HCT116 (cell line): ENCODE data around the gene GPRIN1. TPM values are rescaled to one million over a fixed set of nuclear protein-coding genes. Genes with fewer than 3 reads are reported as not detected.

ENCODE experiments used
- ATAC-seq: fragments of 200-7000 bp; cut with Tn5 transposase; 2 replicates; pipeline ENCODE4 v1.9.1; 2020; ENCODE audit warnings: mild to moderate bottlenecking, moderate library complexity
- BruUV-seq: library from RNA; stranded (reverse); fragments of 400-500 nt; replicated peaks from 2 replicates; lab custom pipeline; 2021; lab: Mats Ljungman, UMichigan
- CTCF ChIA-PET: fragments of 300-600 bp; sonication (Branson Sonifier 250); formaldehyde crosslinking; loops from one replicate; lab custom pipeline; 2021; ENCODE audit warnings: antibody characterized with exemption; lab: Charles Lee
- POLR2A ChIA-PET: fragments of 300-600, 350-600 bp; sonication (Branson Sonifier 250); formaldehyde crosslinking; loops from one replicate; lab custom pipeline; 2021; ENCODE audit warnings: antibody characterized with exemption; lab: Charles Lee
- RAD21 ChIA-PET, 2 experiments: fragments of 300-600 bp; sonication (Branson Sonifier 250); formaldehyde crosslinking; loops; one replicate each; lab custom pipeline; 2023; ENCODE audit warnings: low total read pairs in 2 of 2; ENCODE audit not compliant: uncharacterized antibody in 2 of 2, unreplicated experiment in 2 of 2, low non-redundant PET in 1 of 2; lab: Charles Lee
- DNase-seq: peaks from one replicate; pipeline ENCODE4 v3.0.0-alpha.2; 2010; ENCODE audit warnings: low read depth, low spot score
- H2AFZ ChIP-seq: fragments of 200-600 bp; shearing (Covaris generic), sonication (generic); 2 replicates; pipeline ENCODE4 v1.6.1; 2017; ENCODE audit warnings: low read depth, mixed run types, mixed read lengths, antibody characterized with exemption, low read length; ENCODE audit not compliant: poor library complexity, severe bottlenecking
- H3K27ac ChIP-seq: 2 replicates; pipeline ENCODE4 v1.5.1; 2012; ENCODE audit warnings: low read depth, low read length
- H3K27me3 ChIP-seq: fragments of 200-600 bp; sonication (generic); 2 replicates; pipeline ENCODE4 v1.6.1; 2016; ENCODE audit warnings: mixed run types, low read length, mixed read lengths; ENCODE audit not compliant: insufficient read depth
- H3K36me3 ChIP-seq, 2 experiments: fragments of 200-500 bp in 1 of 2; fragments of 200-600 bp in 1 of 2; sonication (Bioruptor generic) in 1 of 2; sonication (generic) in 1 of 2; 2 replicates each; pipeline versions ENCODE4 v1.5.1 to v1.6.1; 2014 to 2016; ENCODE audit warnings: low read length in 2 of 2, inconsistent platforms in 1 of 2, mixed read lengths in 1 of 2, mixed run types in 1 of 2; ENCODE audit not compliant: insufficient read depth in 2 of 2, control insufficient read depth in 1 of 2
- H3K4me1 ChIP-seq, 2 experiments: fragments of 200-600 bp in 1 of 2; sonication (generic) in 1 of 2; 2 replicates each; pipeline versions ENCODE4 v1.5.1 to v1.6.1; 2012 to 2017; ENCODE audit warnings: low read length in 2 of 2, inconsistent platforms in 1 of 2, mild to moderate bottlenecking in 1 of 2, mixed read lengths in 1 of 2, mixed run types in 1 of 2, moderate library complexity in 1 of 2; ENCODE audit not compliant: insufficient read depth in 2 of 2, control insufficient read depth in 1 of 2
- H3K4me2 ChIP-seq: fragments of 200-600 bp; sonication (generic); 2 replicates; pipeline ENCODE4 v1.6.1; 2017; ENCODE audit warnings: mixed run types, low read length, mixed read lengths
- H3K4me3 ChIP-seq, 2 experiments: fragments of 200-600 bp in 1 of 2; sonication (generic) in 1 of 2; replicated peaks in 1 of 2; 2 replicates each; pipeline ENCODE4 v1.5.1; 2011 to 2016; ENCODE audit warnings: low read length in 2 of 2, control low read depth in 1 of 2, low read depth in 1 of 2, mild to moderate bottlenecking in 1 of 2, mixed read lengths in 1 of 2, mixed run types in 1 of 2
- H3K79me2 ChIP-seq: fragments of 200-600 bp; sonication (generic); 2 replicates; pipeline ENCODE4 v1.6.1; 2017; ENCODE audit warnings: mild to moderate bottlenecking, mixed run types, low read length, moderate library complexity, mixed read lengths; ENCODE audit not compliant: insufficient read depth
- H3K9ac ChIP-seq: fragments of 200-600 bp; sonication (generic); 2 replicates; pipeline ENCODE4 v1.6.1; 2016; ENCODE audit warnings: low read length, mixed read lengths
- H3K9me2 ChIP-seq: fragments of 200-600 bp; sonication (generic), shearing (Covaris generic); 2 replicates; pipeline ENCODE4 v1.6.1; 2017; ENCODE audit warnings: mixed run types, mild to moderate bottlenecking, moderate library complexity; ENCODE audit not compliant: insufficient read depth
- H3K9me3 ChIP-seq, 2 experiments: fragments of 200-500 bp in 1 of 2; fragments of 200-600 bp in 1 of 2; sonication (Bioruptor generic) in 1 of 2; sonication (generic) in 1 of 2; 2 replicates each; pipeline ENCODE4 v1.6.1; 2014 to 2017; ENCODE audit warnings: low read length in 2 of 2, mixed read lengths in 2 of 2, inconsistent platforms in 1 of 2, low read depth in 1 of 2, mild to moderate bottlenecking in 1 of 2, mixed run types in 1 of 2, moderate library complexity in 1 of 2; ENCODE audit not compliant: control insufficient read depth in 1 of 2, insufficient read depth in 1 of 2
- H4K20me1 ChIP-seq: fragments of 200-600 bp; sonication (generic), shearing (Covaris generic); 2 replicates; pipeline ENCODE4 v1.6.1; 2017; ENCODE audit warnings: mixed run types, mild to moderate bottlenecking, moderate library complexity; ENCODE audit not compliant: insufficient read depth
- ATF3 ChIP-seq: IDR thresholded peaks from 2 replicates; pipeline ENCODE4 v1.6.1; 2012
- CBX3 ChIP-seq: IDR thresholded peaks from 2 replicates; pipeline ENCODE4 v1.6.1; 2012; ENCODE audit warnings: low read depth
- EGR1 ChIP-seq: IDR thresholded peaks from 2 replicates; pipeline ENCODE4 v1.6.1; 2012; ENCODE audit warnings: low read depth
- FOSL1 ChIP-seq: IDR thresholded peaks from 2 replicates; pipeline ENCODE4 v1.6.1; 2012; ENCODE audit warnings: low read depth
- POLR2A ChIP-seq: IDR thresholded peaks from 2 replicates; pipeline ENCODE4 v1.7.0; 2011; ENCODE audit warnings: borderline replicate concordance; ENCODE audit not compliant: insufficient read depth, insufficient read length; ENCODE audit errors: extremely low read depth
- RAD21 ChIP-seq: IDR thresholded peaks from 2 replicates; pipeline ENCODE4 v1.6.1; 2012; ENCODE audit warnings: low read depth, mild to moderate bottlenecking
- SIN3A ChIP-seq: IDR thresholded peaks from 2 replicates; pipeline ENCODE4 v1.6.1; 2012; ENCODE audit warnings: low read depth
- SRF ChIP-seq: IDR thresholded peaks from 2 replicates; pipeline ENCODE4 v1.6.1; 2012; ENCODE audit warnings: low read depth
- TCF7L2 ChIP-seq: IDR thresholded peaks from 2 replicates; pipeline ENCODE4 v1.7.0; 2011; ENCODE audit warnings: borderline replicate concordance, inconsistent platforms; ENCODE audit not compliant: insufficient read depth, insufficient read length; ENCODE audit errors: extremely low read depth
- ZFX ChIP-seq: fragments of 450-650 bp; IDR thresholded peaks from 2 replicates; pipeline ENCODE4 v1.6.1; 2017
- intact Hi-C: fragments of 100-400 bp; cut with micrococcal nuclease; formaldehyde crosslinking; loops from 2 replicates; pipeline ENCODE4 v1.10.0; 2022
- total RNA-seq: library from RNA; stranded (reverse); gene quantifications from one replicate; pipeline ENCODE4 v1.2.1, GENCODE V29; 2021; ENCODE audit not compliant: unreplicated experiment
- TF ChIP-seq, protein P1 (sequence below), 3 experiments: fragments of 200-600 bp in 1 of 3; sonication (generic) in 1 of 3; IDR thresholded peaks in 2 of 3; conservative IDR thresholded peaks in 1 of 3; 2 replicates each; pipeline ENCODE4 v1.5.1; 2012 to 2017; ENCODE audit warnings: low read depth in 2 of 3, low read length in 2 of 3, antibody characterized with exemption in 1 of 3, borderline replicate concordance in 1 of 3, control low read depth in 1 of 3, mild to moderate bottlenecking in 1 of 3, mixed read lengths in 1 of 3, mixed run types in 1 of 3, moderate library complexity in 1 of 3; ENCODE audit not compliant: insufficient read depth in 1 of 3
- TF ChIP-seq, protein P2 (sequence below): IDR thresholded peaks from 2 replicates; pipeline ENCODE4 v1.6.1; 2012
- TF ChIP-seq, protein P3 (sequence below): IDR thresholded peaks from 2 replicates; pipeline ENCODE4 v1.6.1; 2011; ENCODE audit warnings: mild to moderate bottlenecking, low read length, moderate library complexity; ENCODE audit not compliant: insufficient replicate concordance; ENCODE audit errors: extremely low read depth

Gene GPRIN1
- total RNA-seq, 1 experiment from 2014 or later: 14.2 TPM

GRCh38 chr5:176559683-176560082, 50.3 kb downstream of the GPRIN1 start:
- intact Hi-C loops: loop anchor here (5.0 kb wide), 1 partner anchor 142 kb away; the partner anchor contains the start of gene CLTB
- Histone ChIP-seq H3K4me3 (no peak overlapping the region), H3K9ac (no peak overlapping the region), H4K20me1 (no peaks in the 10 kb centered on the region)
- TF ChIP-seq CBX3: no peak
- TF ChIP-seq, protein P1, sequence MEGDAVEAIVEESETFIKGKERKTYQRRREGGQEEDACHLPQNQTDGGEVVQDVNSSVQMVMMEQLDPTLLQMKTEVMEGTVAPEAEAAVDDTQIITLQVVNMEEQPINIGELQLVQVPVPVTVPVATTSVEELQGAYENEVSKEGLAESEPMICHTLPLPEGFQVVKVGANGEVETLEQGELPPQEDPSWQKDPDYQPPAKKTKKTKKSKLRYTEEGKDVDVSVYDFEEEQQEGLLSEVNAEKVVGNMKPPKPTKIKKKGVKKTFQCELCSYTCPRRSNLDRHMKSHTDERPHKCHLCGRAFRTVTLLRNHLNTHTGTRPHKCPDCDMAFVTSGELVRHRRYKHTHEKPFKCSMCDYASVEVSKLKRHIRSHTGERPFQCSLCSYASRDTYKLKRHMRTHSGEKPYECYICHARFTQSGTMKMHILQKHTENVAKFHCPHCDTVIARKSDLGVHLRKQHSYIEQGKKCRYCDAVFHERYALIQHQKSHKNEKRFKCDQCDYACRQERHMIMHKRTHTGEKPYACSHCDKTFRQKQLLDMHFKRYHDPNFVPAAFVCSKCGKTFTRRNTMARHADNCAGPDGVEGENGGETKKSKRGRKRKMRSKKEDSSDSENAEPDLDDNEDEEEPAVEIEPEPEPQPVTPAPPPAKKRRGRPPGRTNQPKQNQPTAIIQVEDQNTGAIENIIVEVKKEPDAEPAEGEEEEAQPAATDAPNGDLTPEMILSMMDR (IDR thresholded peaks at IDR 0.05 in 2 of 3, conservative IDR thresholded peaks at IDR 0.05 in 1 of 3; ENCODE audit: borderline replicate concordance in 1 of 3, insufficient read depth in 1 of 3, low read depth in 2 of 3, low read length in 2 of 3): peak; percentile 35 to 56 (median 44); a peak in 4 of 6 replicates
- peak; percentile 73 for TF ChIP-seq RAD21
- TF ChIP-seq, protein P2, sequence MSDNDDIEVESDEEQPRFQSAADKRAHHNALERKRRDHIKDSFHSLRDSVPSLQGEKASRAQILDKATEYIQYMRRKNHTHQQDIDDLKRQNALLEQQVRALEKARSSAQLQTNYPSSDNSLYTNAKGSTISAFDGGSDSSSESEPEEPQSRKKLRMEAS: no peak
- TF ChIP-seq, all 23 proteins: peak for 2
- H3K27ac ChIP-seq: no peak overlapping the region
- H3K9me2 ChIP-seq: no peaks in the 10 kb centered on the region
- H3K27me3 ChIP-seq: no peaks in the 10 kb centered on the region
- BruUV-seq: no TSS peak
- DNase-seq (peak; percentile 50), ATAC-seq (peak; percentile 84)
- H3K4me1 ChIP-seq: 0 out of 4 replicates have a peak, but pooled peaks cover 2 to 5% of the 10 kb centered on the region in 2 experiments
- H3K36me3 ChIP-seq: no peaks in the 10 kb centered on the region
- ChIA-PET POLR2A (no interaction called here), CTCF (no interaction called here), RAD21 (no interaction called here)
- H3K79me2 ChIP-seq: no peaks in the 10 kb centered on the region
- H3K4me2 ChIP-seq: no peak overlapping the region
- H2AFZ ChIP-seq: no peak overlapping the region
- H3K9me3 ChIP-seq: no peaks in the 10 kb centered on the region

GRCh38 chr5:176557846-176558245, 52.1 kb downstream of the GPRIN1 start:
- POLR2A ChIA-PET: no interaction called here
- no peaks in the 10 kb centered on the region for H3K9me3 ChIP-seq
- DNase-seq (no peak), ATAC-seq (no peak)
- no TSS peak for BruUV-seq
- intact Hi-C loops: loop anchor here (5.0 kb wide), 1 partner anchor 141 kb away; the partner anchor contains the start of gene CLTB
- H3K27me3 ChIP-seq: no peaks in the 10 kb centered on the region
- RAD21 ChIA-PET: interaction anchor here in 1 of 2 experiments (0.8 kb wide), 1 partner anchor 828 kb away, joined by 3 read pairs; no protein-coding TSS in a partner anchor
- no peak overlapping the region for H3K4me3 ChIP-seq
- no peaks in the 10 kb centered on the region for H3K36me3 ChIP-seq
- H3K4me1 ChIP-seq: peaks cover 7 to 21% of the 10 kb centered on the region in 2 experiments; a peak in 3 of 4 replicates
- CTCF ChIA-PET: no interaction called here
- H3K9me2 ChIP-seq: no peaks in the 10 kb centered on the region
- no peaks in the 10 kb centered on the region for H4K20me1 ChIP-seq
- H3K4me2 ChIP-seq: no peak overlapping the region
- H3K27ac ChIP-seq: no peak overlapping the region
- no peaks in the 10 kb centered on the region for H3K79me2 ChIP-seq
- no peak overlapping the region for H2AFZ ChIP-seq
- no peak overlapping the region for H3K9ac ChIP-seq
- TF ChIP-seq SRF (no peak), TCF7L2 (no peak), EGR1 (no peak), ATF3 (no peak), FOSL1 (no peak), POLR2A (no peak), ZFX (no peak), SIN3A (no peak), RAD21 (no peak)
- TF ChIP-seq, protein P1 (IDR thresholded peaks at IDR 0.05 in 2 of 3, conservative IDR thresholded peaks at IDR 0.05 in 1 of 3; ENCODE audit: borderline replicate concordance in 1 of 3, insufficient read depth in 1 of 3, low read depth in 2 of 3, low read length in 2 of 3): no peak
- TF ChIP-seq, protein P3, sequence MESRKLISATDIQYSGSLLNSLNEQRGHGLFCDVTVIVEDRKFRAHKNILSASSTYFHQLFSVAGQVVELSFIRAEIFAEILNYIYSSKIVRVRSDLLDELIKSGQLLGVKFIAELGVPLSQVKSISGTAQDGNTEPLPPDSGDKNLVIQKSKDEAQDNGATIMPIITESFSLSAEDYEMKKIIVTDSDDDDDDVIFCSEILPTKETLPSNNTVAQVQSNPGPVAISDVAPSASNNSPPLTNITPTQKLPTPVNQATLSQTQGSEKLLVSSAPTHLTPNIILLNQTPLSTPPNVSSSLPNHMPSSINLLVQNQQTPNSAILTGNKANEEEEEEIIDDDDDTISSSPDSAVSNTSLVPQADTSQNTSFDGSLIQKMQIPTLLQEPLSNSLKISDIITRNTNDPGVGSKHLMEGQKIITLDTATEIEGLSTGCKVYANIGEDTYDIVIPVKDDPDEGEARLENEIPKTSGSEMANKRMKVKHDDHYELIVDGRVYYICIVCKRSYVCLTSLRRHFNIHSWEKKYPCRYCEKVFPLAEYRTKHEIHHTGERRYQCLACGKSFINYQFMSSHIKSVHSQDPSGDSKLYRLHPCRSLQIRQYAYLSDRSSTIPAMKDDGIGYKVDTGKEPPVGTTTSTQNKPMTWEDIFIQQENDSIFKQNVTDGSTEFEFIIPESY: no peak
